Esophagus mucosa (tissue), 1 donor: ENCODE measurements around the gene SLC9A7. TPM values are rescaled to one million over a fixed set of nuclear protein-coding genes. Genes with fewer than 3 reads are reported as not detected.

Source experiments
- ATAC-seq: fragments of 200-7000 bp; cut with Tn5 transposase; one replicate; pipeline ENCODE4 v1.9.1; 2020
- total RNA-seq: library from RNA; stranded (reverse); gene quantifications from one replicate; pipeline ENCODE4 v1.2.4, GENCODE V29; 2023
- donor health status: DM: yes; HTN: yes; CAD: no.

SLC9A7 gene
- total RNA-seq, 1 donor from 2014 or later, result 6.3 TPM

DNA sequence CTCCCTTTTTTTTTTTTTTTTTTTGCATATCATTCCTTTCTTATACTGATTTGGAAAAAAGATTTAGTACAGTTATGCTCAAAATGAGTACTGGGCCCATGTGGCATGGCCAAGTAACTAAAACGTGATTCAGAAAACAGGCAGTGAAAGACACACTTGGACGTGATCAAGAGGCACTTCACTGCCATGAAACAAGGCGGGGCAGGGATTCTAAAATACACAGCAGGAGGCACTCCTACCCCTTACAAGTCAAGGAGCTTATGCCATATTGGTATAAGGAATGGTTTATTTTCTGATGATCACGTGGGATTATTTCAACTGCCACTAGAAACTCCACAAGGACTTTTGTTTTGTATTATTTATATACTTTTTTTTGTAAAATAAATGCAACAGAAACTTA, 113.3 kb downstream of the SLC9A7 start:
- no peak for ATAC-seq

DNA sequence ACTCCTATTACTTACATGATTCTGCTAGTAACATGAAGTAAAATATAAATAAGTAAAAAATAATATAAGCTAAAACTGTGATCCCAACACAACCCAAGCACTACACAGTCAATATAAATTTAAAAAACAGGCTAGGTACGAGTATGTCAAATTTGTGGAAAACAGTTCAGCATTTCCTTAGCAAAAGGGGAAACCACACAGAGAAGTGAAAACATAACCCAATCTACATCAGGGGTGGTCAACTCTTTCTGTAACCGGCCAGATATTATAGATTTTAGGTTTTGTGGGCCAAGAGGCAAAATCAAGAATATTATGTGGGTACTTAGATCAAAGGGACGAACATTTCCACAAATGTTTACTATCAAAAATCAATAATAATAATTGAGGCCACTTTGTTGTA, 115.3 kb downstream of the SLC9A7 start:
- ATAC-seq, result no peak

DNA sequence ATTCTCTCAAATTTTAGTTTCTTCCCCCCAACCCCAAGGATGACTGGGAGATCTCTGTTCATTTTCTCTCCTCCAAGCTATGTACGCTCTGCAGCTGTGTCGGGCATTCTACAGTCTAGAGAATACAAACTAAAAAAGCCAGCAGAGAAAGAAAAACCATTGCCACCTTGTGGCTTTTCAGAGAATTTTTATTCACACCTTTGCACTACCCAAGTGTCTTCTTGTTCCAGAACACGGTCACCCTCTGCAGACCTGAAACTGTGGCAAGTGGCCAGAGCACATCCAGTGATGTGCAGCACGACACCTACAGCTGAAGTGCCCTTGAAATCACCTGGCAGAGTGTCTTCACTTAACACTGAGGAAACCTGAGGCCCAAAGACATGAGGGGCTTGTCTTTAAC, 116.8 kb downstream of the SLC9A7 start:
- ATAC-seq, result peak; percentile 48

DNA sequence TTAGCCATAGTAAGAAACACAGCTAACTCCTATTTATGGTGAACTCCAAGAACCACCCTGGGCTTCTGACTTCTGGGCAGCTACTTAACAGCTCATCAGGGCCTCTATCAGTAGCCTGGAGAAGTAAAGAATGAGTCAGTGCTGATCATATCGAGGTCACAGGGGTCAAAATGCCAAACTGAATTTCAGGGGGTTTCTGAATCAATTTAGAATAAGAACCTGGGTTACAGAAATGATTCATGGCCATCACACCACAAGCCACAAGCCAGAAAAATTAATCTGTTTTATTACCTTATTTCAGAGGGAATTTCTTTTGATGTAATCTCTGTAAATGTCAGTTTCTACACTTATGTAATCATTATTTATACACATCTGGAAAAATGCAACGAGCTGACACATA, 121.0 kb downstream of the SLC9A7 start:
- ATAC-seq, result no peak

DNA sequence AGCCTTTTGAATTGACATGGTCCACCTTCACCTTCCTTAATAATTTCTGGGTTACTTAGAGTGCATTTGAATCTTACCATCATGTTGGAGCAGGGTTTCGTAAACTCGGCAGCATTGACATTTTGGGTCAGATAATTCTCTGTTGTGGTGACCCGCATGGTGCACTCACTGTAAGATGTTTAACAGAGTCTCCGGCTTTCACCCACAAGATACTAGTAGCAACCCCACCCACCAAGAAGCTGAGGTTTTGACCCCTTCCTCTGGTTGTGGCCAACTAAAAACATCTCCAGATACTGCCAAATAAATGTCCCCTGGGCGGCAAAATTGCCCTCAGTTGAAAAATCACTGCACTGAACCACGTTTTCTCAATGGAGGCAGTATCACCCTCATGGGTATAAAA, 122.7 kb downstream of the SLC9A7 start:
- no peak for ATAC-seq

DNA sequence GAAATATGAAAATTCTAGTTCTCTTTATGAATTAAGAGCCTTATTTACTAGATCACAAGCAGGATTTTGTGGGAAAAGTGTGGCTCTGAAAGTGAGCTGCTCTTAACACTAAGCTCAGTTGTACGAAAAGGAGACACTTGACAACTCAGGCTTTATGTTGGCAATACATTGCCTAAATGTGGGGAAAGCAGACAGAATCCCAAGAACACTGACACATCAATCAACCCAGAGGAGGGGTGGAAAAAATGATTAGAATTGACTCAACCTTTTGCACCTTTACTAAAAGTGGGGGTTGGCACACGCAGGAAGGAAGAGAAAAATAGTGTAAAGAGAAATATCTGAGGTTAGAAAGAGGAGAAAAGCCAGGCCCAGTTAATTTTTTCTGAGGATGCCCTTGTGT, 123.7 kb downstream of the SLC9A7 start:
- no peak for ATAC-seq

DNA sequence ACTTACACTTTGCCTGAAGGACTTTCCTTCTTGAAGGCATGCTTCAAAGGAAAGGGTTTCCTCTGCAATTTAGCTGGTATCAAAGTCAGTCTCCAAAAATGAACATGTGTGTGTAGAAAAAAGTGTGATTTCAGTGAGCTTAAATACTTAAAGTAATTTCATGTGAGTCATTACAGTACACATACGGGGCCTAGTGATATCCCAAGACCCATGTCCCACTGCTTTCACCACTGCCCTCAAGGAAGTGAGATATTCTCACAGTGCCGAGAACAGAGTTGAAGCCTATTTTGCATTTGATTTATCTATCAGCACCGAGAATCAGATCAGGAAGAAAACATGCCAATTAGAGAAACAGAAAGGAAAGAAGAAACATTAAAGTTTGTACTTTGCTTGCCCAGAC, 124.3 kb downstream of the SLC9A7 start:
- no peak for ATAC-seq

DNA sequence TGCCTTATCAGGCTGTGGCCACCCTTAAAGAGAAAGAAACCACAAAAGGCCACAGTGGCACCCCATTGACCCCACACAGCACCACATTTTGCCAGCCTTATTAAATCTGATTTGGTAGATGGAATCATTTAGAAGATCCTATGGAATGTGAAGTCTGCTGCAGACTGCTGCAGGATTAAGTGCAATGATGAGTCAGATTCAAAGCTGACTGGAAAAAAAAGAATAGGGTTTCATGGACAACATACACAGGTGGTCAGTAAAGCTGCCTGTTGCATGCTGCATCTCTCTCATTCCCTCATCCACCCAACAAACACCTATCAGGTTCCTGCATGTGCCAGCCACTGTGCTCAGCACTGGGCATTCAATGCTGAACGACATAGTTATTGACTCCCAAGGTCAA, 128.8 kb downstream of the SLC9A7 start:
- ATAC-seq, result no peak

DNA sequence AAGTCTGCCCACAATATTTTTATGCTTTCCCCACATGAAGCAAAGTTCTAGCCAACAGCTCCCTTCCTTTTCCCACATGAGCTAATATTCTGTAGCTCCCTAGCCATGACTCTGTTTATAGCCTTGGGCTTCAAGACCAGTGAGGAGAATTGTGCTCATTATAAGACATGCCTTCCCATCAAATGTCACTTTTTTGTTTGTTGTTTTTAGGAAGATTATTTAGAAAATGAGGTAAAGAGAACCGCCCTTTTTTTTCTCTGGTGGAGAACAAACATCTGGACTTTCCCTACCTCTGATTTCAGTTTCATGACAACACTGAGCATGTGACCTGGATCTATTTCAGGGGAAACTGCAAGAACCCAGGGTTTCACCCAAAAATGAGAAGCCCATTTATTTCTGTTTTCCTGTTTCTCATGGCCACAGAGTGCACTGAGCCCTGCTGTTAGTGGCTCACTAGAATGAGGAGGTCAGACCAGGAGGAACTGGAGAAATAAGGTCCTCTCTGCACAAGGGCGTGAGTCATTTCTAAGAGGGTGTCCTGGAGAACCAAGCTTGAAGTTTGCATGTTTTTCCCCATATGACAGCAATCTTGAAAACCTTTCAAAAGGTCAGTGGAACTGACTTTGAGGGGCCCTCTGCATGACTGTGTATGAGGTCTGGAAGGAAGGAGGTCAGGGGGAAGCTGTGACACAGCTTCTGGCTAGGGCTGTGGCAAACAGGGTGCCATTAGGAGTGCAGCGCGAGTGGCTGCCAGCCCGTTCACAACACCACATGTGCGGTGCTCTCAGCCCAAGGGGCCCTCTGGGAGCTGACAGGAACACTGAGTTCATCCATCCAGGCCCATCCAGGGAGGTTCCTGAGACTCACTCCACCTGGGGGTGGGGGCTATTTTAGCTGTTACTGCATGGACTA, 130.2 kb downstream of the SLC9A7 start:
- ATAC-seq, result peak; percentile 29

DNA sequence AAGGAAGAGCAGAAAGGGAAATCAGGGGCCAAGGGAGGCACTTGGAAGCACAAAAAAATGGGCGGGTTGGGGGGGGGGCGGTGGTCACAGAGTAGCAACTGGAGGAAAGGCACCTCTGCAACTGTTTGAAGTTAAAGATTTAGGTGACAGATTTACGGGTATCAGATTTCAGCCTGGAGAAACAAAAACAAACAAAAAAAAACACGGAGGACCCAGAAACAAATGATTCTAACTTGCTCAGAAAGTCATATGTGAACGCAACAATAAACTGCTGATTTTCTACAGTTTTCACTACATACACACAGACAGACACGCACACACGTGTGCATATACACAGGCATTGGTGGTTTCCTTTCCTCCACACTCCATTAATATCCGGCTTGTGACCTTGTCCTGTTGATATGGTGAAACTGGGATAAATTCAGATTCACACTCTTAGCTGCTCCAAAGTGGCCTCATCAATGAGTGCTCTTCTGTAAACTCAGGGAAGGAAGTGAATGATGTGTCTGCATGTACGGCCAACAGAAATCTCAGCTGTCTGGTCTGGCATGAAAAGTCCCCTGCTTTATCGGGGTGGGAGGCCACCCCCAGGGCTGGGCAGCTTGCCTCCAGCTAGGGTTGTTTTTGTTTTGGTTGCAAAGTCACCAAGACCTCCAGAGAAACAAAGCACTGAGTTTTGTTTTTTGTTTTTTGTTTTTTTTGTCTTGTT, 131.1 kb downstream of the SLC9A7 start:
- ATAC-seq, result no peak

DNA sequence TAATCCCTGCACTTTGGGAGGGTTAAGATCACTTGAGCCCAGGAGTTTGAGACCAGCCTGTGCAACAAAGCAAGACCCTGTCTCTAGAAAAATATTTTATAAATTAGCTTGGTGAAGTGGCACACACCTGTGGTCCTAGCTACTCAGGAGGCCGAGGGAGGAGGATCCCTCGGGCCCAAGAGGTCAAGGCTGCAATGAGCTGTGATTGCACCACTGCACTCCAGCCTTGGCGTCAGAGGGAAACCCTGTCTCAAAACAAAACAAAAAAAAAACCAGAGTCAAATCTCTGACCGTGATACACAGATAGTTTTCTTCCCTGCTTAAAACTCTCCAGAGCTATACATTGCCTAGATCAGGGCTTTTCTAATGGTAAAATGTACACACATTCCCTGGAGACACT, 131.9 kb downstream of the SLC9A7 start:
- ATAC-seq, result no peak

DNA sequence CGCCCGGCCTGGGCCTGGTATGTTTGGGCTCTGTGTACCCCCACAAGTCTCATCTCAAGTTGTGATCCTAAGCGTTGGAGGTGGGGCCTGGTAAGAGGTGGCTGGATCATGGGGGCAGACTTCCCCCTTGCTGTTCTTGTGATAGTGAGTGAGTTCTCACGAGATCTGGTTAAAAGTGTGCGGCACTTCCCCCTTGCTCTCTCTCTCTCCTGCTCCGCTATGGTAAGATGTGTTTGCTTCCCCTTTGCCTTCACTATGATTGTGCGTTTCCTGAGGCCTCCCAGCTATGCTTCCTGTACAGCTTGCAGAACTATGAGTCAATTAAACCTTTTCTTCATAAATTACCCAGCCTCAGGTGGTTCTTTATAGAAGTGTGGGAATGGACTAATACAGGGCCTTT, 132.4 kb downstream of the SLC9A7 start:
- ATAC-seq, result no peak

DNA sequence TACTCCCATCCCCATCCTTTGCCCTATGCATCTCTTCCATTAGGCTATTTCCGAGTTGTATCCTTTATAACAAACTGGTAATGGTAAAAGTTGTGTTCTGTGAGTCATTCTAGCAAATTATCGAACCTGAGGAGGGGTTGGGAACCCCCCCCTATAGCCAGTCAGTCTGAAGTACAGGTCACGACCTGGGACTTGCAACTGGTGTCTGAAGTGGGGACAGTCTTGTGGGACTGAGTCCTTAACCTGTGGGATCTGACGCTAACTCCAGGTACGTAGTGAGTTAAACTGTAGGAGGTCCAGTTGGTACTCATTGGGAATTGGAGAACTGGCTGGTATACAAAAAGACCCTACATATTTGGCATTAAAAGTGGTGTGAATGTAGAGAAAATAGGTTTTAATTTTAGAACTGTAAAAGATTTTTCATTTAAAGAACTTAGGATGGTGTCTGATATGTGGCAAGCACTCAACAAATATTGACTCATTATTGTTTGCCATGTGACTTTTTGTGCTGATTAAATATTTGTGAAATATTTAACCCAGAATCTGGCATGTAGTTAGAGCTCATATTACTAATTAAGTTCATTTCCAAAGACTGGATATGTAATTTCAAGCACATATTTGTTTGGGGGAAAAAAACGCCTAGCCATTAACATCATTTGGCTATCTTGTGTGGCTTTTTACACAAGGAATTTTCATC, 134.7 kb downstream of the SLC9A7 start:
- ATAC-seq, result no peak

DNA sequence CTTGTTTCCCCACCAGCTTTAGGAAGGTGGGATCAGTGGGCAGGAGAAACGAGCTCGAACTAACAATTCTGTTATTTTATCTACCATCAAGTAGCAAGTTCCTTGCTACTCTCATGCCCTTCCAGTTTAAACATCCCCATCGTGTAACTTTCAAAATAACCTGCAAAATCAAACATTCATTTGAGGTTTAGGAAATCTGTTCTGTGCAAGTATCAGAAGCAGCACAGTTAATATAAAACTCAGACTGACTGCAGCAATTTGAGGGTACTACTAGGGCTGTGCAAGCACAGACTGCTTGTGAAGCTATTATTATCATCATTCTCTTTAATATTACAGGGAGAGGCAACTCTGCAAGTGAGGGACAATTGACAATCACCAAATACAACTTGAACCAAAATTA, 137.3 kb downstream of the SLC9A7 start:
- ATAC-seq, result no peak

DNA sequence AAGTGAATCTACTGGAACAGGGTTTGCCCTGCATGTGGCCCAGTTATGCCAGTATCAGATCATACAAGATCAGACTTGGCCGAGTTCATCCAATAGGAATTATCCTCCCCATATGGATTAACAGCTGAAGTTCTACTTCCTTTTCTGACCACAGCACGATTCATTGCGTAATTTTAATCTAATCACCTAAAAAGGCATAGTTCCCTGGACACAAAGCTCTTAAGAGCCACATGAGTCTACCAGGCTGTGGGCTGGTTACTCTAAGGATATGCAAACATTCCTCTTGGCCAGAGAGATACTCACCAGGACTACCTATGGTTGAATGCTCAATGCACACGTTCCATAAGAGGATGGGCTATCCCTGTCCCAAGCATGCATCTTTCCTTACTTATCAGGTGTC, 138.4 kb downstream of the SLC9A7 start:
- ATAC-seq, result no peak

DNA sequence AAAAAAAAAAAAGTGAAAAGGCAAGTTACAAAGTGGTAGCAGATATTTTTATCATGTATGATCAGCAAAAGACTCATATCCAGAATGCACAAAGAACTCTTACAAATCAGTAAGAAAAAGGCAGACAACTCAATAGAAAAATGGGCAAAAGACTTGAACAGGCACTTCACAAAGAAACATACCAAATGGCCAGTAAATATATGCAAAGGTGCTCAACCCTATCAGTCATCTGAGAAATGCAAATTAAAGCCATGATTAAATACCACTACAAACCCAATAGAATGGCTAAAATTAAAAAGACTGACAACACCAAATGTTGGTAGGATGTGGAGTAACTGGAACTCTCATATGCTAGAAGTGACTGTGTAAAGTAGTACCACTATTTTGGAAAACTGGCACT, 140.0 kb downstream of the SLC9A7 start:
- ATAC-seq, result no peak

DNA sequence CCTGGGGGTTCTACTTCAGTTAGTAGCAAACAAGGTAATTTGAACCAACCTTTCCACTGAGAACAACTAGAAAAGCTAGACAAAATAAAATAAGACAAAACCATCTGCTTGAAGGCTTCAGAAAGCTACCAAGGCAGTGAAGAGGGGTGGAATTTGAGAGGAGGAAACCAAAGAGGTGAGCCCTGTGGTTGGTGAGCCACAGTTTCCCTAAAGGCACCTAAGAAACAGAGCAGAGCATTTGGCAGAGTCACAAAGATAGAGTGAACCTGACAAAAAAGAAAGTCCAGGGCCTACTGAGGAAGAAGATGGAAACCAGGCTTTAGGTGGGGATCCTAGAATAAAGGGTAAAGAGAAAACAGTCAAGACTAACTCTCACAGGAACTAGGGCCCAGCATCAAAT, 141.0 kb downstream of the SLC9A7 start:
- no peak for ATAC-seq

DNA sequence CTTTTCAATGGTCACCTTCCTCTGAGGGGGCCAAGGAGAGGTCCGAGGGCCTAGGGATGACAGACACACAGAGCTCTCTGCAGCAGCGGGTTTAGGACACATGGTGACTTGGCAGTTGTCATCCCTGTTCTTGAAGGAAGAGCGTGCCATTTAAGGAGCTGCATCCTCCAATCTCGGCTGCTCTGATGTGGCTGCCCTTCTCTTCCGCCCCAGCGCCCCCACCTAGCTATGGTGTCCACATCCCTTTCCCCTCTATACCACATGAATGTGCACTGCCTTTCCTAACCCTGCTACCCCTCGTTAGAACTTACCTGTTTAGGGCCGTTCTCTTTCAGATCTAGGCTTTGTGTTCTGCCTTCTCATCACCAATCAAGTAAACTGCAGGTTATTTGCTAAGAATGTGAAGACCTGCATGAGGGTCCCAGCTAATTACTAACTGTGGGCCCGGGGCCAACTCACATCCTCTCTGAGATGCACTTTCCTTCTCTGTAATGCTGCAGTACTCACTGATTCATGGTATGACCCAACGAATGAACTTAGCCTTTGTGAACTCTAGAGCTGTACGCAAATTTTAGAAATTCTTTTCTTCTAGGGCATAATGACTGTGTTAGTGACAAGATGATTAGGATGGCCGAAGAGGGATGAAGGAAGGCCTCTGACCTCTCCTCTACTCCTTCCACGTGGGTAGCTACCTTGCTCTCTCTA, 147.1 kb downstream of the SLC9A7 start:
- ATAC-seq, result no peak

DNA sequence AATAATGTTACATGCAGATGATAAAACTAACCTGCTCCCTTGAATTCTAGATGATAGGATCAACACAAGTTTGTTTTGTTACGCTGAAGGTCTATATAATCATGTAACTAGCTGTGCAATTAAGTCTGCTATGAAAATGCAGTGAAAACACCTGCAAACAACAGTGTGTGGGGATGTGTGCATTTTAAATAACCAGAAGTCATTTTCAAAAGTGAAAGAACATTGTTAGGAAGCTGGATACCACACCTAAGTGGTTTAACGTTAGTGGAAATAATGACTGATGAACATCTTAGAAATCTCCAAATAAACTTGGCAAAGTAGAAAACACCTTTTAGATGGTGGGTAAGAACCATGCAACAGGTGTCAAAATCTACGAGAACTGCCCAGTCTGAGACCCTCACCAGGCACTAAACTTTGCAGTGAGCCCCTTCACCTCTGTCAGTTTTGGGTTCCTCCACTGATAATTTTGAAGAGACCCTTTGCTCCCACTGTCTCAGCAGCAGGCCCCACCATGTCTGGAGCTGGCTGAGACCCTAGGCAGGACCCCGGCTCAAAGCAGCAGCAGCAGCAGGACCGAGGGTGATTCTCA, 148.8 kb downstream of the SLC9A7 start:
- no peak for ATAC-seq

DNA sequence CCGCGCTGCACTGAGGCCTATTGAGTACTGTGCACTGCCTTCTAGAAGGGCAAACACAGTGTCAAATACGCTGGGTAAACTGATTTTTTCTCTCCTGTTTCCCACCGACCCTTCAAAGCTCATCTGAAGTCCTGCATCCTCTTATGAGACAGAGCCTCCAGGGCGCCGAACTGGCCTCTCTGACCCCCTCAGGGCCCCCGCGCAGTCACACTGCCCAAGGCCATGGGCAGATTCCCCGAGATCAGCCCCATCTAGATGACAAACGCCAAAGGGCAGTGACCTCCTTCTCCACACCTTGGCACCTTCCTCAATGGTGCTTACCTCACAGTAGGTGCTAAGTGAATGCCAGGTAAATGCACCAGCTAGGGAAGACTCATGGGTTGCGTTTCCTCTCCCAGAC, 151.0 kb downstream of the SLC9A7 start:
- no peak for ATAC-seq

DNA sequence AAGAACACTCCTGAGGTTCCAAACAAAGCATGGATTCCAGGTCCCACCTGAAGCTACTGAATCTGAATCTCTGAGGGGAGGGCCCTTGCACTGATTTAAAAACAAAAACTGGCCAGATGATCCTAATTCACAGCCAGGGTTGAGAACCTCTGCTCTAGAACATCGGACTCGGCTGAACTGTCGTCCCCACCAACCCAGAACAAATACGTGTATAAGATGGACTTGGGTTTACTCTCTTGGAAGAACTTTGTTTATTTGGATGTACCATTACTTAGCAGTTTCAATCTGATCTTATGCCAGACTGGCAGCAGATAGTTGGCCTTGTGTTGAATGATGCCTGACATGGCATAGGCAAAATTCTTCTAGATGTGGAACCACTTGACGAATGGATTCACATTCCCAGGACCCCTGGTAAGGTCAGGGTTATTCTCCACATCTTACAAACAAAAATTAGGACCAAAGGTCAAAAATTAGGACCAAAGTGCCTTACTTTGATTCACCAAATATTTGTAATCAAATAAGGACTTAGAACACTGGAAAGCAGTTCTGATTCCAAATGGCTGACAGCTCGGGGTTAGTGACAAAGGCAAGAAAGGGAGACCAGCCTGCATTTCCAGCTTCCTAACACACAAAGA, 156.3 kb downstream of the SLC9A7 start:
- no peak for ATAC-seq

DNA sequence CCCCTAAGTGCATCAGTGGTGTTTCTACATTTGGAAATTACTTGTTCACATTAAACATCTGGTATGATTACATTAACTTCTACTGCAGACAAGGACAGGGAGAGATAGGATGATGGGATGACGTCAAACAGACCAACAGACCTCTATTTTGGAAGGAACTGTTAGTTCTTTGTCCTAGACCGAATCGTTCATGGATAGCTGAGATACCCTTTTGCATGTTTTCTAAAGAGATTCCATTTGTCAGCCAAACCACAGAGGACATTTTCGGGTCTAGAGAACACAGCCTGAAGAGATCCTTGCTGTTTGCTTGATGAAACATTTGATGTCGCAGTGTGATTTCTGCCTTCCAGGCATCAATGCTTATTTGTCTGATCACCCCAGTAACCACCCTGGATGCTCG, 157.6 kb downstream of the SLC9A7 start:
- ATAC-seq, result no peak
